GM23248 (cell line): ENCODE measurements around the gene AXIN1. TPM values are rescaled to one million over a fixed set of nuclear protein-coding genes. Genes with fewer than 3 reads are reported as not detected.

Experiments used
- DNase-seq: peaks from one replicate; pipeline ENCODE4 v3.0.0-alpha.2; 2015
- H2AFZ ChIP-seq: fragments of 200-600 bp; sonication (generic); 2 replicates; pipeline ENCODE4 v1.6.1; 2016; ENCODE audit warnings: antibody characterized with exemption
- H3F3A ChIP-seq: fragments of 200-600 bp; sonication (generic); 2 replicates; pipeline ENCODE4 v1.6.1; 2016; ENCODE audit warnings: mild to moderate bottlenecking, antibody characterized with exemption, mixed run types; ENCODE audit not compliant: insufficient read depth
- H3K27ac ChIP-seq: fragments of 200-600 bp; sonication (generic); 2 replicates; pipeline ENCODE4 v1.5.1; 2016; ENCODE audit warnings: mild to moderate bottlenecking
- H3K27me3 ChIP-seq: fragments of 200-600 bp; sonication (generic); replicated peaks from 2 replicates; pipeline ENCODE4 v1.6.1; 2016; ENCODE audit warnings: mild to moderate bottlenecking; ENCODE audit not compliant: insufficient read depth
- H3K36me3 ChIP-seq: fragments of 200-600 bp; sonication (generic); 2 replicates; pipeline ENCODE4 v1.6.1; 2016; ENCODE audit warnings: low read depth, mild to moderate bottlenecking
- H3K4me1 ChIP-seq: fragments of 200-600 bp; sonication (generic); 2 replicates; pipeline ENCODE4 v1.6.1; 2016; ENCODE audit warnings: mild to moderate bottlenecking; ENCODE audit not compliant: insufficient read depth
- H3K4me2 ChIP-seq: fragments of 200-600 bp; sonication (generic); one replicate; pipeline ENCODE4 v1.6.1; 2016; ENCODE audit warnings: mild to moderate bottlenecking; ENCODE audit not compliant: unreplicated experiment
- H3K4me3 ChIP-seq: fragments of 200-600 bp; sonication (generic); 2 replicates; pipeline ENCODE4 v1.5.1; 2016; ENCODE audit warnings: mild to moderate bottlenecking
- H3K79me2 ChIP-seq: fragments of 200-600 bp; sonication (generic); 2 replicates; pipeline ENCODE4 v1.6.1; 2016; ENCODE audit warnings: mild to moderate bottlenecking; ENCODE audit not compliant: insufficient read depth
- H3K9ac ChIP-seq: fragments of 200-600 bp; sonication (generic); 2 replicates; pipeline ENCODE4 v1.6.1; 2016; ENCODE audit warnings: mild to moderate bottlenecking
- H3K9me2 ChIP-seq: fragments of 200-600 bp; sonication (generic); 2 replicates; pipeline ENCODE4 v1.6.1; 2016; ENCODE audit warnings: mixed run types, mild to moderate bottlenecking, moderate library complexity; ENCODE audit not compliant: insufficient read depth
- H3K9me3 ChIP-seq: fragments of 200-600 bp; sonication (generic); one replicate; pipeline ENCODE4 v1.6.1; 2017; ENCODE audit warnings: low read depth
- H4K20me1 ChIP-seq: fragments of 200-600 bp; sonication (generic); 2 replicates; pipeline ENCODE4 v1.6.0; 2016; ENCODE audit not compliant: insufficient read depth
- EZH2 ChIP-seq: fragments of 200-600 bp; sonication (generic); IDR thresholded peaks from 2 replicates; pipeline ENCODE4 v1.6.1; 2018; ENCODE audit warnings: antibody characterized with exemption, mild to moderate bottlenecking; ENCODE audit not compliant: insufficient read depth, poor library complexity, severe bottlenecking
- EZH2phosphoT487 ChIP-seq: fragments of 200-600 bp; sonication (generic); IDR thresholded peaks from 2 replicates; pipeline ENCODE4 v1.6.1; 2018; ENCODE audit warnings: antibody characterized with exemption, moderate library complexity, mild to moderate bottlenecking, low read depth; ENCODE audit not compliant: insufficient read depth
- WGBS, 2 experiments: methylation state at CpG; one replicate each; pipeline ENCODE4 v1.1.6; 2015 to 2017; ENCODE audit warnings: low lambda C conversion rate in 2 of 2, low coverage in 1 of 2; ENCODE audit errors: missing lambda C conversion rate in 2 of 2; 5-methylcytosine and 5-hydroxymethylcytosine counted together
- in situ Hi-C: fragments of 300-500 bp; cut with MboI; formaldehyde crosslinking; loops from 2 replicates; pipeline ENCODE4 v1.15.0; 2020
- polyA plus RNA-seq: library from polyadenylated mRNA; unstranded; fragments of >200 nt; fragmentation: Nextera tagmentation; extraction: Ambion mirVana; gene quantifications from 2 replicates; pipeline ENCODE4 v1.2.1, GENCODE V29; 2016
- total RNA-seq: library from RNA; depleted of rRNA; stranded (reverse); fragments of >200 nt; shearing (Covaris generic); gene quantifications from 2 replicates; pipeline ENCODE4 v1.2.3, GENCODE V29; 2014

The AXIN1 gene
- total and polyA plus RNA-seq, 2 experiments from 2014 or later: 3.3 to 27.1 TPM

- Histone ChIP-seq H2AFZ (no peak overlapping the region), H3K4me1 (no peaks in the 10 kb centered on the region), H3K4me3 (no peak overlapping the region), H3K27me3 (no peaks in the 10 kb centered on the region), H3K79me2 (no peaks in the 10 kb centered on the region), H3K9ac (no peak overlapping the region), H3K4me2 (no peak overlapping the region), H4K20me1 (no peaks in the 10 kb centered on the region), H3F3A (no peaks in the 10 kb centered on the region), H3K9me3 (no peaks in the 10 kb centered on the region), H3K36me3 (no peaks in the 10 kb centered on the region), H3K27ac (no peak overlapping the region), H3K9me2 (no peaks in the 10 kb centered on the region)
- 93 to 95% methylated on average over 29 to 35 of the region's 35 CpGs for WGBS, 2 experiments
- no peak for DNase-seq
- no peak for TF ChIP-seq EZH2
- TF ChIP-seq EZH2phosphoT487: no peak
- in situ Hi-C loops: no loop called here
Measured at GRCh38 chr16:263182-263774, 89.2 kb downstream of the AXIN1 start.

- Histone ChIP-seq H3K9me3 (no peaks in the 10 kb centered on the region), H2AFZ (no peak overlapping the region), H3K9me2 (no peaks in the 10 kb centered on the region), H3F3A (no peaks in the 10 kb centered on the region), H3K9ac (no peak overlapping the region), H4K20me1 (no peaks in the 10 kb centered on the region), H3K4me2 (no peak overlapping the region), H3K4me3 (no peak overlapping the region), H3K79me2 (no peaks in the 10 kb centered on the region), H3K27ac (no peak overlapping the region), H3K27me3 (no peaks in the 10 kb centered on the region), H3K36me3 (no peaks in the 10 kb centered on the region), H3K4me1 (no peaks in the 10 kb centered on the region)
- in situ Hi-C loops: no loop called here
- no peak for TF ChIP-seq EZH2phosphoT487
- TF ChIP-seq EZH2: no peak
- WGBS, 2 experiments: 96 to 97% methylated on average over 29 of the region's 29 CpGs
- no peak for DNase-seq
Measured at GRCh38 chr16:262121-262745, 90.3 kb downstream of the AXIN1 start.

GRCh38 chr16:261031-261691, 91.4 kb downstream of the AXIN1 start:
- Histone ChIP-seq H4K20me1 (no peaks in the 10 kb centered on the region), H3K79me2 (no peaks in the 10 kb centered on the region), H3K4me3 (no peak overlapping the region), H3K36me3 (no peaks in the 10 kb centered on the region), H3K9me2 (no peaks in the 10 kb centered on the region), H3K27me3 (no peaks in the 10 kb centered on the region), H3K27ac (no peak overlapping the region), H3K4me1 (no peaks in the 10 kb centered on the region), H3F3A (no peaks in the 10 kb centered on the region), H3K4me2 (no peak overlapping the region), H3K9ac (no peak overlapping the region), H3K9me3 (no peaks in the 10 kb centered on the region), H2AFZ (no peak overlapping the region)
- DNase-seq: no peak
- in situ Hi-C loops: no loop called here
- 87 to 90% methylated on average over 28 of the region's 28 CpGs for WGBS, 2 experiments
- TF ChIP-seq EZH2phosphoT487 (no peak), EZH2 (no peak)

GRCh38 chr16:260326-260725, 92.2 kb downstream of the AXIN1 start:
- Histone ChIP-seq H3K27me3 (no peaks in the 10 kb centered on the region), H3K4me1 (no peaks in the 10 kb centered on the region), H3K36me3 (no peaks in the 10 kb centered on the region), H3K27ac (no peak overlapping the region), H3K9ac (no peak overlapping the region), H3F3A (no peaks in the 10 kb centered on the region), H3K4me2 (no peak overlapping the region), H4K20me1 (no peaks in the 10 kb centered on the region), H3K79me2 (no peaks in the 10 kb centered on the region), H3K9me3 (no peaks in the 10 kb centered on the region), H3K9me2 (no peaks in the 10 kb centered on the region), H2AFZ (no peak overlapping the region), H3K4me3 (no peak overlapping the region)
- WGBS, 2 experiments: 92% methylated on average over 19 of the region's 19 CpGs
- in situ Hi-C loops: no loop called here
- no peak for DNase-seq
- no peak for TF ChIP-seq EZH2
- no peak for TF ChIP-seq EZH2phosphoT487
